ENCODE results near the gene CCDC39.
A peak's percentile ranks its signal among the peaks of the same experiment; 100 is the strongest.
"Not testable (repeated sequence)": the region's sequence is repeated elsewhere in the genome, so short reads cannot be mapped to it uniquely, and the experiment has no call there.

The CCDC39 gene

DNA sequence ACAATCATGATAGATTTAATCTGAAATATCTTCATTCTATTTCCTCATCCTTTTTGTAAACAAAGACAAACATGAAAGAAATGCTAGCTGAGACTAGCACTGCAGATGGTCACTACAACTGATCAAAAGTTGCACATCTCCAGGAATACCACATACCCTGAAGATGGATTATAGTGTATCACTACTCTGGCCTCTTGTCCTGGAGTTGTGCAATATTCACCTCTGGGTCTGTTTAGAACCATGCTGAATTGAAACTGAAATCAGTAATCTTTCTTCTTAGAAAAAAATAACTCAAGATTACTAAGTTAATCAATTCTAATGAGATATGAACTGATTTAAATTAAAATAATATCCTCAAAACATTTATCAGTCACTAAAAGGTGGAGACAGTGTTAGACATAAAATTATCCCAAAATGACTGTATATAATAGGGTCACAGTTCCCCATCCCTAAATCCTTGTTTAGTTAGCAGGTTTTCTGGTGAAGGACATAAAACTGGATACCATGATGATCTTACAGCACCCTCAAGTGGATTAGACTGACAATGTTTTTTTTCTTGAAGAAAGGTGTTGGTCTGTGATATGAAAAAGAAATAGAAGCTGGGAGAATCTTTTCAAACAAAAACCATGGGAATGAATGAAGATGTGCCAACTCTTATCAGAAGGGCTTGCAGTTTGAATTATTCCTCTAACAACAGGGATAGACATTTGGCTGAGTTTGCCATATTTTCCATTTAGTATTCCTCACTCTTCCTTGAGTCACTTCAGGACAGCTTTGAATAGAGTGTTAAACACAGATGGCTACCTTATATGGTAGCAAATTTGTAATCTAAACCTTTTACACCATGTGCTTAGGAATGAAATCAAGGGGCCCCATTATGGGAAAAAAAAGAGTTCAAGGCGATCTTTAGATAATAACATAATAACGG, 84.4 kb downstream of the CCDC39 start:
- Histone ChIP-seq H3K27me3 (ENCODE audit: insufficient read depth, low read length, poor library complexity) (no peaks in the 10 kb centered on the region), H3K27ac (ENCODE audit: low read length) (no peak overlapping the region), H3K36me3 (ENCODE audit: insufficient read depth, low read length) (no peaks in the 10 kb centered on the region), H4K20me1 (ENCODE audit: insufficient read depth, low read length) (no peaks in the 10 kb centered on the region), H3K4me2 (ENCODE audit: insufficient read depth, low read length) (no peak overlapping the region), H3K9ac (ENCODE audit: low read depth, low read length) (no peak overlapping the region), H3K4me3 (ENCODE audit: low read depth in 1 of 2, low read length in 2 of 2) (no peak overlapping the region), H2AFZ (ENCODE audit: low read depth, low read length) (no peak overlapping the region), H3K4me1 (ENCODE audit: insufficient read depth, low read length) (no peaks in the 10 kb centered on the region), H3K79me2 (ENCODE audit: insufficient read depth, low read length) (no peaks in the 10 kb centered on the region), H3K9me3 (ENCODE audit: insufficient read depth, low read length, severe bottlenecking) (no peaks in the 10 kb centered on the region)
- ATAC-seq (ENCODE audit: insufficient read depth, low read depth) (peak; percentile 76), DNase-seq (no peak)
- peak; percentile 66 for TF ChIP-seq CTCF (IDR thresholded peaks at IDR 0.05; ENCODE audit: borderline replicate concordance, extremely low read depth, low read length, poor library complexity, severe bottlenecking)
- no peak for TF ChIP-seq EZH2 (IDR thresholded peaks at IDR 0.05; ENCODE audit: borderline replicate concordance, low read depth, low read length, severe bottlenecking)

DNA sequence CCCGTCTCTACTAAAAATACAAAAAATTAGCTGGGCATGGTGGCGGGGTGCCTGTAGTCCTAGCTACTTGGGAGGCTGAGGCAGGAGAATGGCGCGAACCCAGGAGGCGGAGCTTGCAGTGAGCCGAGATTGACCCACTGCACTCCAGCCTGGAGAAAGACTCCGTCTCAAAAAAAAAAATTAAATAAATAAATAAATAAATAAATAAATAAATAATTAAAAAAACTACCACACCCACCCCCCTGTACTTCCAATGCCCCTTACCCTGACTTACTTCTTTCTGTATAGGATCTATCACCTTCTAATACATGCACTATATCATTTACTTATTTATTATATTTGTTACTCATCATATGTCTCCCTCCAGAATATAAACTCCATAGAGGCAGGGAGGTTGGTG, 85.7 kb downstream of the CCDC39 start:
- H3K4me2 ChIP-seq (ENCODE audit: insufficient read depth, low read length); H3K36me3 ChIP-seq (ENCODE audit: insufficient read depth, low read length); H3K9ac ChIP-seq (ENCODE audit: low read depth, low read length); H3K4me1 ChIP-seq (ENCODE audit: insufficient read depth, low read length); H3K9me3 ChIP-seq (ENCODE audit: insufficient read depth, low read length, severe bottlenecking); H3K27me3 ChIP-seq (ENCODE audit: insufficient read depth, low read length, poor library complexity); H4K20me1 ChIP-seq (ENCODE audit: insufficient read depth, low read length); H3K4me3 ChIP-seq (ENCODE audit: low read depth in 1 of 2, low read length in 2 of 2); H3K27ac ChIP-seq (ENCODE audit: low read length); H2AFZ ChIP-seq (ENCODE audit: low read depth, low read length); H3K79me2 ChIP-seq (ENCODE audit: insufficient read depth, low read length); ATAC-seq (ENCODE audit: insufficient read depth, low read depth); DNase-seq: not testable (repeated sequence)

DNA sequence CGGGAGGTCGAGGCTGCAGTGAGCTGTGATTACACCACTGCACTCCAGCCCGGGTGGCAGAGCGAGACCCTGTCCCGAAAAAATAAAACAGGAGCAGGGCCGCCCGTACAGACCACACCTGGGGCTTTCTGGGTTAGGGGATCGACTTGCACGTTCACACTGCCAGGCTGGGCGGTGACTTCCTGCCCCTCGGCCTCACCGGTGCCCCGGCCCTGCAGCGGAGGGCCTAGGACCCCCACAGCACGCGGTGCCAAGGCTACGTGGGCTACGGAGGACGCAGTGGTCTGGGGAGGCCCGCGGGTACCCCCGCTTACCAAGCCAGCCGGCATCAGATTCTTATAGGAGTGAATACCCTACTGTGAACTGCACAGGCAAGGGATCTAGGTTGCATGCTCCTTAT, 88.9 kb downstream of the CCDC39 start:
- Histone ChIP-seq H4K20me1 (ENCODE audit: insufficient read depth, low read length) (no peaks in the 10 kb centered on the region), H3K27ac (ENCODE audit: low read length) (no peak overlapping the region)
- no peak for ATAC-seq (ENCODE audit: insufficient read depth, low read depth)

More for the DNA sequence above, 88.9 kb downstream of the CCDC39 start:
- Histone ChIP-seq H3K27me3 (ENCODE audit: insufficient read depth, low read length, poor library complexity) (no peaks in the 10 kb centered on the region), H2AFZ (ENCODE audit: low read depth, low read length) (no peak overlapping the region), H3K36me3 (ENCODE audit: insufficient read depth, low read length) (no peaks in the 10 kb centered on the region), H3K4me3 (ENCODE audit: low read depth in 1 of 2, low read length in 2 of 2) (no peak overlapping the region), H3K4me2 (ENCODE audit: insufficient read depth, low read length) (no peak overlapping the region), H3K9me3 (ENCODE audit: insufficient read depth, low read length, severe bottlenecking) (no peaks in the 10 kb centered on the region), H3K79me2 (ENCODE audit: insufficient read depth, low read length) (no peaks in the 10 kb centered on the region), H3K4me1 (ENCODE audit: insufficient read depth, low read length) (no peaks in the 10 kb centered on the region), H3K9ac (ENCODE audit: low read depth, low read length) (no peak overlapping the region)
- no peak for DNase-seq
- TF ChIP-seq CTCF (IDR thresholded peaks at IDR 0.05; ENCODE audit: borderline replicate concordance, extremely low read depth, low read length, poor library complexity, severe bottlenecking) (no peak), EZH2 (IDR thresholded peaks at IDR 0.05; ENCODE audit: borderline replicate concordance, low read depth, low read length, severe bottlenecking) (no peak)

Measured in DND-41 (cell line).